Natural killer cell (primary cell): ENCODE measurements around the gene CCDC181. TPM values are rescaled to one million over a fixed set of nuclear protein-coding genes. Genes with fewer than 3 reads are reported as not detected.

Experiments used
- ATAC-seq, 3 donors: fragments of 150-1000 bp in 2 of 3; fragments of 200-7000 bp in 1 of 3; cut with Tn5 transposase; 1 replicate in 1 of 3; 2 replicates in 2 of 3; pipeline ENCODE4 v1.10.0; 2021; ENCODE audit warnings: mild to moderate bottlenecking in 2 of 3, moderate library complexity in 2 of 3
- DNase-seq, 2 donors: peaks; one replicate each; pipeline versions ENCODE4 v3.0.0 to v3.0.0-alpha.2; 2013 to 2021; ENCODE audit warnings: mixed read lengths in 1 of 2
- H3K27ac ChIP-seq: one replicate; pipeline ENCODE4 v1.5.1; 2013; ENCODE audit warnings: mild to moderate bottlenecking, low read length
- H3K27me3 ChIP-seq: one replicate; pipeline ENCODE4 v1.6.1; 2013; ENCODE audit warnings: low read length; ENCODE audit not compliant: control insufficient read depth, insufficient read depth
- H3K36me3 ChIP-seq: one replicate; pipeline ENCODE4 v1.6.1; 2013; ENCODE audit warnings: low read length; ENCODE audit not compliant: control insufficient read depth, insufficient read depth
- H3K4me1 ChIP-seq: one replicate; pipeline ENCODE4 v1.6.1; 2013; ENCODE audit warnings: low read length; ENCODE audit not compliant: control insufficient read depth, insufficient read depth
- H3K4me3 ChIP-seq: one replicate; pipeline ENCODE4 v1.5.1; 2013; ENCODE audit warnings: low read length
- H3K9me3 ChIP-seq: one replicate; pipeline ENCODE4 v1.6.1; 2013; ENCODE audit warnings: low read length; ENCODE audit not compliant: control insufficient read depth, insufficient read depth
- H3K27ac Mint-ChIP-seq, 2 donors: one replicate each; pipeline ENCODE4 v1.8.0; 2022; ENCODE audit warnings: mild to moderate bottlenecking in 2 of 2, mixed read lengths in 2 of 2, moderate library complexity in 1 of 2
- H3K27me3 Mint-ChIP-seq, 2 donors: one replicate each; pipeline ENCODE4 v1.8.0; 2022; ENCODE audit warnings: low read depth in 2 of 2, mixed read lengths in 2 of 2
- H3K36me3 Mint-ChIP-seq: one replicate; pipeline ENCODE4 v1.8.0; 2022; ENCODE audit warnings: mixed read lengths
- H3K4me1 Mint-ChIP-seq, 2 donors: one replicate each; pipeline ENCODE4 v1.8.0; 2022; ENCODE audit warnings: mixed read lengths in 2 of 2
- H3K4me3 Mint-ChIP-seq: one replicate; pipeline ENCODE4 v1.8.0; 2022; ENCODE audit warnings: mild to moderate bottlenecking, moderate library complexity, mixed read lengths
- H3K9me3 Mint-ChIP-seq, 2 donors: one replicate each; pipeline ENCODE4 v1.8.0; 2022; ENCODE audit warnings: mixed read lengths in 2 of 2
- CTCF ChIP-seq: fragments of 200-600 bp; IDR thresholded peaks from one replicate; pipeline ENCODE4 v1.8.0; 2022; ENCODE audit warnings: antibody characterized with exemption
- WGBS: methylation state at CpG from one replicate; pipeline ENCODE4 v1.1.7; 2013; ENCODE audit warnings: missing lambda C conversion rate; ENCODE audit not compliant: insufficient coverage; 5-methylcytosine and 5-hydroxymethylcytosine counted together
- intact Hi-C: fragments of 100-400 bp; cut with micrococcal nuclease; formaldehyde crosslinking; loops from one replicate; pipeline ENCODE4 v1.14.2; 2022
- total RNA-seq, 4 donors: library from RNA; stranded (reverse); fragments of 120-200 nt in 1 of 4; gene quantifications; one replicate each; pipeline versions ENCODE4 v1.2.3 to v1.2.4, GENCODE V29; 2013 to 2022

CCDC181 gene
- total RNA-seq, 3 donors from 2014 or later (not counting 1 experiment from before 2014, with no cell fraction given) = not detected

- H3K9me3 Mint-ChIP-seq = peaks cover 4 to 7% of the 10 kb centered on the region in 2 donors
- Histone ChIP-seq H3K4me3 (no peak overlapping the region), H3K36me3 (no peaks in the 10 kb centered on the region), H3K27ac (no peak overlapping the region), H3K9me3 (no peaks in the 10 kb centered on the region), H3K27me3 (peaks cover 4% of the 10 kb centered on the region), H3K4me1 (peaks cover 8% of the 10 kb centered on the region)
- intact Hi-C loops = no loop called here
- no peak for TF ChIP-seq CTCF
- H3K27me3 Mint-ChIP-seq = peaks cover 12 to 25% of the 10 kb centered on the region in 2 donors
- ATAC-seq (no peak), DNase-seq (no peak)
- peaks cover 11 to 14% of the 10 kb centered on the region in 2 donors for H3K4me1 Mint-ChIP-seq
- H3K4me3 Mint-ChIP-seq = no peak overlapping the region
- WGBS = no CpG with 5 or more reads among the region's 2 CpGs
- H3K27ac Mint-ChIP-seq = no peak overlapping the region
- peaks cover 10% of the 10 kb centered on the region for H3K36me3 Mint-ChIP-seq
Observed at GRCh38 chr1:169456029-169456428, 28.8 kb upstream of the CCDC181 start.

- no peak overlapping the region for H3K4me3 ChIP-seq
- H3K27me3 Mint-ChIP-seq = peaks cover 13 to 37% of the 10 kb centered on the region in 2 donors
- TF ChIP-seq CTCF = no peak
Observed at GRCh38 chr1:169452921-169453320, 25.6 kb upstream of the CCDC181 start.

GRCh38 chr1:169451218-169451824 is 24.0 kb upstream of the CCDC181 start:
- peaks cover 2% of the 10 kb centered on the region for H3K27me3 ChIP-seq
- H3K9me3 ChIP-seq = no peaks in the 10 kb centered on the region
- H3K4me3 Mint-ChIP-seq = no peak overlapping the region
- intact Hi-C loops = no loop called here
- H3K4me3 ChIP-seq = no peak overlapping the region
- H3K4me1 Mint-ChIP-seq = peaks cover 0 to 5% of the 10 kb centered on the region in 2 donors
- no peaks in the 10 kb centered on the region for H3K4me1 ChIP-seq
- no peaks in the 10 kb centered on the region for H3K9me3 Mint-ChIP-seq
- H3K27ac Mint-ChIP-seq = no peak overlapping the region
- WGBS = 100% methylated on average over 1 of the region's 1 CpG
- no peak for ATAC-seq
- no peak for TF ChIP-seq CTCF
- no peak overlapping the region for H3K27ac ChIP-seq
- H3K27me3 Mint-ChIP-seq = peaks cover 11 to 38% of the 10 kb centered on the region in 2 donors
- no peaks in the 10 kb centered on the region for H3K36me3 ChIP-seq
- H3K36me3 Mint-ChIP-seq = no peaks in the 10 kb centered on the region
- DNase-seq = no peak

More at GRCh38 chr1:169452921-169453320, 25.6 kb upstream of the CCDC181 start:
- H3K27ac ChIP-seq = no peak overlapping the region
- no peaks in the 10 kb centered on the region for H3K36me3 ChIP-seq
- H3K36me3 Mint-ChIP-seq = peaks cover 10% of the 10 kb centered on the region
- no peak for ATAC-seq
- H3K9me3 ChIP-seq = no peaks in the 10 kb centered on the region
- no peaks in the 10 kb centered on the region for H3K4me1 ChIP-seq
- no peak overlapping the region for H3K4me3 Mint-ChIP-seq
- peaks cover 0 to 5% of the 10 kb centered on the region in 2 donors for H3K4me1 Mint-ChIP-seq
- H3K9me3 Mint-ChIP-seq = peaks cover 4 to 7% of the 10 kb centered on the region in 2 donors
- WGBS = no CpG with 5 or more reads among the region's 2 CpGs
- no peak overlapping the region for H3K27ac Mint-ChIP-seq
- DNase-seq = no peak
- H3K27me3 ChIP-seq = peaks cover 2% of the 10 kb centered on the region
- intact Hi-C loops = no loop called here

GRCh38 chr1:169443923-169444322 is 16.6 kb upstream of the CCDC181 start:
- ATAC-seq (no peak), DNase-seq (no peak)
- Histone ChIP-seq H3K27me3 (no peaks in the 10 kb centered on the region), H3K4me3 (no peak overlapping the region), H3K9me3 (no peaks in the 10 kb centered on the region), H3K27ac (no peak overlapping the region), H3K4me1 (no peaks in the 10 kb centered on the region), H3K36me3 (no peaks in the 10 kb centered on the region)
- no peak for TF ChIP-seq CTCF
- WGBS = 44% methylated on average over 2 of the region's 3 CpGs
- Mint-ChIP-seq H3K4me1 (no peaks in the 10 kb centered on the region), H3K27ac (no peak overlapping the region), H3K27me3 (peaks cover 30 to 56% of the 10 kb centered on the region in 2 donors), H3K9me3 (no peaks in the 10 kb centered on the region), H3K36me3 (no peaks in the 10 kb centered on the region), H3K4me3 (no peak overlapping the region)
- intact Hi-C loops = no loop called here
